Ascending aorta (tissue), 2 donors: ENCODE measurements around the gene IGFBP6. TPM values are rescaled to one million over a fixed set of nuclear protein-coding genes. Genes with fewer than 3 reads are reported as not detected.

ENCODE experiments used
- DNase-seq, 2 donors: peaks; one replicate each; pipeline ENCODE4 v3.0.0-alpha.2; 2019; ENCODE audit warnings: low spot score in 2 of 2
- H3K27ac ChIP-seq, 2 donors: fragments of 200-600 bp; sonication (generic); one replicate each; pipeline ENCODE4 v1.5.1; 2016 to 2017; ENCODE audit warnings: mild to moderate bottlenecking in 1 of 2
- H3K27me3 ChIP-seq: fragments of 200-600 bp; sonication (generic); one replicate; pipeline ENCODE4 v1.5.1; 2017
- H3K36me3 ChIP-seq, 2 donors: fragments of 200-600 bp; sonication (generic); one replicate each; pipeline ENCODE4 v1.5.1; 2016
- H3K4me1 ChIP-seq, 2 donors: fragments of 200-600 bp; sonication (generic); one replicate each; pipeline ENCODE4 v1.5.1; 2016 to 2017; ENCODE audit warnings: mild to moderate bottlenecking in 1 of 2
- H3K4me3 ChIP-seq, 2 donors: fragments of 200-600 bp; sonication (generic); one replicate each; pipeline ENCODE4 v1.5.1; 2016 to 2017; ENCODE audit warnings: mild to moderate bottlenecking in 1 of 2
- H3K9me3 ChIP-seq, 2 donors: fragments of 200-600 bp; sonication (generic); one replicate each; pipeline ENCODE4 v1.5.1; 2016
- intact Hi-C: fragments of 100-400 bp; cut with DNase I; formaldehyde crosslinking; loops from one replicate; pipeline ENCODE4 v1.15.1; 2023
- total RNA-seq: library from RNA; depleted of rRNA; stranded (reverse); fragments of >200 nt; gene quantifications from one replicate; pipeline ENCODE4 v1.1.0, GENCODE V29; 2016
- TF ChIP-seq, protein P1 (sequence below), 3 experiments: fragments of 200-600 bp in 2 of 3; fragments of 450-650 bp in 1 of 3; sonication (generic) in 2 of 3; IDR thresholded peaks; one replicate each; pipeline ENCODE4 v1.5.1; 2016 to 2019; ENCODE audit warnings: antibody characterized with exemption in 3 of 3, mild to moderate bottlenecking in 1 of 3, moderate library complexity in 1 of 3

IGFBP6 gene
- total RNA-seq, 1 donor from 2014 or later: 1,664 TPM

DNA sequence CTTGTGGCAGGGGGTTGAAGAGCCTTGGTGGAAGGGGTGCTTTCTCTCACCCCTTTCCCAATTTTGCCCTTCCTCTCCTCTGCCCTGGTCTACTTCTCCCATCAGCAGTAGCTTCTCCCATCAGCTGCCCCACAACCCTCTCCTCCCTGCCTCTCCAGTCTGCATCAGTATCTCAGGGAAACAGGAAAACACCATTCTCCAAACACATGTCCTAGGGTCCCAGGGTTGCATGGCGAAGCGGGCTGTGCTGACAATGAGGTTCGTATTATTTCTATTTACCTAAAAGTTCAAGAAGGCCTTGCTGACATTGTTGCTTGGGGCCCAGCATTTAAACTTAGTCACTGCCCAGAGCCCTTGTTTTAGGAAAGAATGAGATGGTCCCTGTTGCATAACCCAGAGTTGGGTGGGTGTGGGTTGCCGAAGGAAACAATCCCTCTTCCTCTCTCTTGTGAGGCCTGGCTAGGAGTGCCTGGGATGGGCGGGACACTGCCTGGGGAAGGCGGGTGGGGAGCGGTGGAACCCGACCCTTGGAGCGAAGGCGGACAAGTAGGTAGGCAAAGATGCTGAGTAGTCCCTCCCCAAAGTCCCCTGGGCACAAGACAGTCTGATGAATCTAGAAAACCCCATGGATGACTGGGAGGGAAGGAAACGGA lies 1.3 kb upstream of the IGFBP6 start:
- H3K4me3 ChIP-seq: peak overlapping the region; percentile 85 to 86
- intact Hi-C loops: loop anchor here (5.0 kb wide), 1 partner anchor 61 kb away; no protein-coding TSS in a partner anchor
- peak; percentile 33 to 94 for DNase-seq
- H3K27me3 ChIP-seq: no peaks in the 10 kb centered on the region
- peaks cover 0 to 22% of the 10 kb centered on the region in 2 donors for H3K4me1 ChIP-seq
- peak overlapping the region; percentile 97 for H3K27ac ChIP-seq
- H3K9me3 ChIP-seq: no peaks in the 10 kb centered on the region
- TF ChIP-seq, protein P1, sequence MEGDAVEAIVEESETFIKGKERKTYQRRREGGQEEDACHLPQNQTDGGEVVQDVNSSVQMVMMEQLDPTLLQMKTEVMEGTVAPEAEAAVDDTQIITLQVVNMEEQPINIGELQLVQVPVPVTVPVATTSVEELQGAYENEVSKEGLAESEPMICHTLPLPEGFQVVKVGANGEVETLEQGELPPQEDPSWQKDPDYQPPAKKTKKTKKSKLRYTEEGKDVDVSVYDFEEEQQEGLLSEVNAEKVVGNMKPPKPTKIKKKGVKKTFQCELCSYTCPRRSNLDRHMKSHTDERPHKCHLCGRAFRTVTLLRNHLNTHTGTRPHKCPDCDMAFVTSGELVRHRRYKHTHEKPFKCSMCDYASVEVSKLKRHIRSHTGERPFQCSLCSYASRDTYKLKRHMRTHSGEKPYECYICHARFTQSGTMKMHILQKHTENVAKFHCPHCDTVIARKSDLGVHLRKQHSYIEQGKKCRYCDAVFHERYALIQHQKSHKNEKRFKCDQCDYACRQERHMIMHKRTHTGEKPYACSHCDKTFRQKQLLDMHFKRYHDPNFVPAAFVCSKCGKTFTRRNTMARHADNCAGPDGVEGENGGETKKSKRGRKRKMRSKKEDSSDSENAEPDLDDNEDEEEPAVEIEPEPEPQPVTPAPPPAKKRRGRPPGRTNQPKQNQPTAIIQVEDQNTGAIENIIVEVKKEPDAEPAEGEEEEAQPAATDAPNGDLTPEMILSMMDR (IDR thresholded peaks at IDR 0.05): no peak
- peaks cover 9% of the 10 kb centered on the region in 2 donors for H3K36me3 ChIP-seq

DNA sequence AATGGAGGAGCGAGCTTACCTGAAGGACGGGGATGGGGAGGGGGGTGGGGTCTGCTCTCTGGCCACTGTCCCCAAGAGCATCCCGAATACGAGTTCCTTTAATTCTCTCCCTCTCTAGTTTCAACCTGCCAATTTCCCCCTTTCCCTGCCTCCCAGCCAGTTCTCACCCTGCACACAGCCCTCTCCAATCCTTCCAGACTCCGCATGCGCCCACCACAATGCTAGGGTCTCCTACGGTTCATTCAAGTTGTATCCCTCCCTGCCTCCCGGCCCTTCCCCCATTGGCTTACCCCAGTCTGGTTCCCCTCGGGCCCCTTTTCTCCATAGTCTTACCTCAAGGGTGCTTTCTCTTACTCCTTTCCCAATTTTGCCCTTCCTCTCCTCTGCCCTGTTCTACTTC lies 708 bp upstream of the IGFBP6 start:
- H3K36me3 ChIP-seq: peaks cover 15% of the 10 kb centered on the region in 2 donors
- no peaks in the 10 kb centered on the region for H3K27me3 ChIP-seq
- intact Hi-C loops: loop anchor here (5.0 kb wide), 1 partner anchor 61 kb away; no protein-coding TSS in a partner anchor
- TF ChIP-seq, protein P1 (IDR thresholded peaks at IDR 0.05): no peak
- peaks cover 0 to 22% of the 10 kb centered on the region in 2 donors for H3K4me1 ChIP-seq
- no peaks in the 10 kb centered on the region for H3K9me3 ChIP-seq
- H3K27ac ChIP-seq: peak overlapping the region; percentile 97
- DNase-seq: no peak
- H3K4me3 ChIP-seq: peak overlapping the region; percentile 85 to 86

DNA sequence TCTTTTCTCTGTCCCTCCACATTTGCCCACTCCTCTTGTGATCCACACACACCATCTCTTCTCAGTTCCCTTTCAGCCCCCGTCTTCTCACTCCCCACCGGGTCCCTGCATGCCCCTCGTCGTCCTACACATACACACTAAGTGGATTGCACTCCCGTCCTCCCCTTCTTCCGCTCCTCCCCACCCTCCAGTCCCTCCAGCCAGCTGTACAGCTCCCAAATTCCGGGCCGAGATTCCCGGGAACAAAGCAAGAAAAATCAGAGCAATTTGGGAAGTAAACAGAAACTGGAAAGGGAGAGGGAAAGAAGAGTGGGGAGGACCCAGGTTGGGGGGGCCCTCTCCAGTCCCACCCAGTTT lies 282 bp upstream of the IGFBP6 start:
- peaks cover 0 to 22% of the 10 kb centered on the region in 2 donors for H3K4me1 ChIP-seq
- no peak for DNase-seq
- peak overlapping the region; percentile 97 for H3K27ac ChIP-seq
- H3K9me3 ChIP-seq: no peaks in the 10 kb centered on the region
- peak overlapping the region; percentile 85 to 86 for H3K4me3 ChIP-seq
- H3K36me3 ChIP-seq: peaks cover 19% of the 10 kb centered on the region in 2 donors
- TF ChIP-seq, protein P1 (IDR thresholded peaks at IDR 0.05): no peak
- intact Hi-C loops: loop anchor here (5.0 kb wide), 1 partner anchor 60 kb away; no protein-coding TSS in a partner anchor
- H3K27me3 ChIP-seq: no peaks in the 10 kb centered on the region

DNA sequence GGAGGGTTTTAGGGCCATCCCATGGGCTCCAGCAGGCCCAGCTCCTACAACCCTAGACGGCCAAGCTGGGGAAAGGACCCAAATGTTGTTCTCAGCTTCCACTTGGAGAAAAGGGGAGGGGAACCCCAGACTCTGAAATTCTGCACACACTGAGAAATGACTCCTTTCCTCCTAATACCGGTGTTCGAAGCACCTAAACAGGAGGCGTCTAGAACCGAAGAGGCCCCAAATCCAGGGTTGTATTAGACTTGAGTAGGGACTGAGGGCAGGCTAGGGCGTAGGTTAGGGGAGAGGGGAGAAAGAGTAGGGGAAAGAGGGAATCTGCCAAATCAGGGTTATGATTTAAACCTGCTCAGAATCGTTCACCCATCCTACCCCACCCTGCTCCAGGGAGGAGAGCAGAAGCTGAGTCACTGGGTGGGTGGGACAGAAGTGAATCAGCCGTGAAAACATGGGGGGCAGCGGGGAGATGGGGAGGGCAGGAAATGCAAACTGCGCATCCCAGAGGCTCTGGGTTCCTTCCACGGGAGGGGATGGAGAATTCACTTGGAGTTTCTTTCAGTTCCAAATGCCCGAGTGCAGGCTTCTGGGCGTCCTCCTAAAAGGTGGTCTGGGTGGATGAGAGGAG lies 1.0 kb downstream of the IGFBP6 start:
- peak overlapping the region; percentile 97 for H3K27ac ChIP-seq
- DNase-seq: peak in 1 of 2 donors; percentile 85
- H3K4me1 ChIP-seq: peaks cover 0 to 22% of the 10 kb centered on the region in 2 donors
- H3K9me3 ChIP-seq: no peaks in the 10 kb centered on the region
- H3K27me3 ChIP-seq: no peaks in the 10 kb centered on the region
- intact Hi-C loops: loop anchor here (1.0 to 5.0 kb wide), 4 partner anchors 19 to 82 kb away; partner anchors contain the start of genes CSAD, SPRYD3 and ZNF740
- H3K36me3 ChIP-seq: peaks cover 21 to 27% of the 10 kb centered on the region in 2 donors
- peak overlapping the region; percentile 85 to 86 for H3K4me3 ChIP-seq
- TF ChIP-seq, protein P1 (IDR thresholded peaks at IDR 0.05): no peak

DNA sequence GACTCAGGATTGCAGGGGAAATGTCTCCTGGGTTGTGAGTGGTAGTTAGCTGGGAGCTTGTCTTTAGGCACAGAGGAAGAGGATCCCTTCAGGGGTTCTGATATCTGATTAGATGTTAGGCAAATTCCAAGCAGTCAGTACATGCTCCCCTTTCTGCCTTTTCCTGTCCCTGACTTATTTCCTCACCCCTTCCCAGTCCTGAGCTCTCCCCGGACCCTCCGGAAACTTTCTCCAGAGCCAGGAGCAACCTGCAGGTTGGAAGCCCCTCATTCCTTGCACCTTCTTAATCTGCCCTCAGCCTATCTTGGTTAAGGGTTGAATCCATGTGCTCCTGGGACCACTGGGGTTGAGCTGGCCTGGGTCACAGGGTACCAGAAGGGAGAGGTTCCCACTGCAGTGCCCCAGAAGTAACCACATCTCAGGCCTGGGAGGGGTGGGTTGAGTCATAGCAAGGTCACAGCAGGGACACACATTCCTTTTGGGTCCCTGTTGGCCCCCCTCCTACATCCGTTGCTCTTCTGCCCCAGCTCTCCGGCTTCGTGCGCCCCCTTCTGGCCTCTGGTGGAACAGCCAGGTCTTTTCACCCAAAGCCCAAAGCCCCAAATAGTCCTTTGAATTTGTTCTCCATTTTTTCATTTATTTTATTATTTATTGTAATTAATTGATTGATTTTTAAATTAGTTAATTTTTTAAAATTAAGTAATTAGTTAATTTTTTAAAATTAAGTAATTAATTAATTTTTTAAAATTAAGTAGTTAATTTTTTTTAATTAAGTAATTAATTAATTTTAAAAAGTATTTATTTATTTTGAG lies 1.8 kb downstream of the IGFBP6 start:
- intact Hi-C loops: loop anchor here (1.0 to 5.0 kb wide), 4 partner anchors 33 to 82 kb away; partner anchors contain the start of genes CSAD and ZNF740
- TF ChIP-seq, protein P1 (IDR thresholded peaks at IDR 0.05): peak; percentile 94 to 98 (median 96)
- H3K36me3 ChIP-seq: peaks cover 21 to 27% of the 10 kb centered on the region in 2 donors
- H3K27me3 ChIP-seq: no peaks in the 10 kb centered on the region
- peak overlapping the region; percentile 85 to 86 for H3K4me3 ChIP-seq
- H3K27ac ChIP-seq: peak overlapping the region; percentile 97
- DNase-seq: peak; percentile 80 to 97
- no peaks in the 10 kb centered on the region for H3K9me3 ChIP-seq
- H3K4me1 ChIP-seq: peaks cover 0 to 22% of the 10 kb centered on the region in 2 donors
